Kidney epithelial cell (primary cell): Measurements from ENCODE around the gene AREL1. TPM values are rescaled to one million over a fixed set of nuclear protein-coding genes. Genes with fewer than 3 reads are reported as not detected.

Experiments
- DNase-seq: peaks from one replicate; pipeline ENCODE4 v3.0.0-alpha.2; 2010; ENCODE audit warnings: low read depth
- H3K27me3 ChIP-seq: 2 replicates; pipeline ENCODE4 v1.6.0; 2011; ENCODE audit warnings: low read length; ENCODE audit not compliant: control insufficient read depth, insufficient read depth
- H3K36me3 ChIP-seq: 2 replicates; pipeline ENCODE4 v1.5.1; 2011; ENCODE audit warnings: low read length; ENCODE audit not compliant: control insufficient read depth, insufficient read depth
- H3K4me3 ChIP-seq: 2 replicates; pipeline ENCODE4 v1.5.1; 2011; ENCODE audit warnings: low read depth, mild to moderate bottlenecking, control low read depth, low read length
- total RNA-seq: library from RNA; depleted of rRNA; stranded (reverse); fragments of >200 nt; gene quantifications from 2 replicates; pipeline ENCODE4 v1.2.3, GENCODE V29; 2015
- TF ChIP-seq, protein P1 (sequence below): IDR thresholded peaks from 2 replicates; pipeline ENCODE4 v1.5.1; 2011; ENCODE audit warnings: mild to moderate bottlenecking, moderate library complexity, low read length, control low read depth, inconsistent platforms; ENCODE audit not compliant: insufficient read depth, poor library complexity, severe bottlenecking

AREL1 gene
- total RNA-seq, 1 donor from 2014 or later = 40.2 TPM

DNA sequence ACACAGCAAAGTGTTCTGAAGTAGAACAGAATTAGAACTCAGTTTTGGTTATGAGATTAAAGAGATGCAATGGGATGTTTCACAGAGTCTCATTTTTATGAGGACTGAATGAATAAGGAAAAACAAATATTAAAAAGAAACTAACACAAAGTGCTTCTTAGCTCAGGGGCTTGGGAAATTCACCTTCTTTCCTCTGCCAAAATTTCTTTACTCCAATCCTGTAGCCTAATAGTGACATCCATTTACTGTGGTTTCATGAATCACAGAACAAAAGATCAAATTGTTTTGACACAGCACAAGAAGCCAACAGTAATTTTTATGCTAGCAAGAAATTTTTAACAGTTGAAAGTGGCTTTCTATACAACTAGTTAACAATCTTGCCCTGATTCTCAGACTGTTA, 37.7 kb downstream of the AREL1 start:
- H3K4me3 ChIP-seq = no peak overlapping the region
- no peak for DNase-seq
- TF ChIP-seq, protein P1, sequence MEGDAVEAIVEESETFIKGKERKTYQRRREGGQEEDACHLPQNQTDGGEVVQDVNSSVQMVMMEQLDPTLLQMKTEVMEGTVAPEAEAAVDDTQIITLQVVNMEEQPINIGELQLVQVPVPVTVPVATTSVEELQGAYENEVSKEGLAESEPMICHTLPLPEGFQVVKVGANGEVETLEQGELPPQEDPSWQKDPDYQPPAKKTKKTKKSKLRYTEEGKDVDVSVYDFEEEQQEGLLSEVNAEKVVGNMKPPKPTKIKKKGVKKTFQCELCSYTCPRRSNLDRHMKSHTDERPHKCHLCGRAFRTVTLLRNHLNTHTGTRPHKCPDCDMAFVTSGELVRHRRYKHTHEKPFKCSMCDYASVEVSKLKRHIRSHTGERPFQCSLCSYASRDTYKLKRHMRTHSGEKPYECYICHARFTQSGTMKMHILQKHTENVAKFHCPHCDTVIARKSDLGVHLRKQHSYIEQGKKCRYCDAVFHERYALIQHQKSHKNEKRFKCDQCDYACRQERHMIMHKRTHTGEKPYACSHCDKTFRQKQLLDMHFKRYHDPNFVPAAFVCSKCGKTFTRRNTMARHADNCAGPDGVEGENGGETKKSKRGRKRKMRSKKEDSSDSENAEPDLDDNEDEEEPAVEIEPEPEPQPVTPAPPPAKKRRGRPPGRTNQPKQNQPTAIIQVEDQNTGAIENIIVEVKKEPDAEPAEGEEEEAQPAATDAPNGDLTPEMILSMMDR = no peak
- H3K36me3 ChIP-seq = peaks cover 3% of the 10 kb centered on the region
- no peaks in the 10 kb centered on the region for H3K27me3 ChIP-seq

DNA sequence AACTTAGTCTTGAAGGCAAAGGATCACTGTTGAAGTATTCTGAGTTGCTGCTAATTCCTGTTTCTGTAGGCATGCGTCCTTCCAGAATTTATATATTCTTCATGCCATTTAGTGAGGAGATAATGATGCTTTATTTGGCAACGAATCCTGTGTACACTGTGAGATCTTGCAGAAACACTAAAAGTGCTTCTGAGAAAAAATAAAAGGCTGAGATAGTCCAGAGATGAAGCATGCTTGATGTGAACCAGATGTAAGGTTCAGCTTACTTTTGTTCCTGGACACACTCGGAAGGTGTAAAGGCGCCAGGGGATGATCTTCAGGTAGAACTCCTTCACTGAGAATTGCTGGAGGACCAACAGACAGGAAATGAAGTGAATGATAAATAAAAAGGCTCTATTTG, 39.1 kb downstream of the AREL1 start:
- Histone ChIP-seq H3K36me3 (peaks cover 3% of the 10 kb centered on the region), H3K27me3 (no peaks in the 10 kb centered on the region), H3K4me3 (no peak overlapping the region)
- TF ChIP-seq, protein P1 = no peak
- DNase-seq = no peak

DNA sequence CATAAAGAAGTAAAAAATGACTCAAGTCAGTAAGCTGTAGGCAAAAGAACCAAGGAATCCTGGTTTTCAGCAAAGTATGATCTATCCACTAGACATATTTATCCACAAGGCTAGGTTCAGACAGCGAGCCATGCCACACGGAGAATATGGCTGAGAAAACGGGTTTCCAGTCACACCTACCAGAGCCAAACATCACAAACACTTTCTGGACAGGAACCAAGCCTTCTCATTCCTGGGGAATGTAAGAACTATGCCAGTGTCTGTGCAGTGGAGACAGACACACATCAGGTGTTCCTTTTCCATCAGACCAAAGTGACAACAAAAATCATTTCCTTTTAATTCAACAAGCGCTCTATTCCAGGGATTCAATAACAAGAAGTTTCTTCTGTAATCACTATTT, 41.1 kb downstream of the AREL1 start:
- Histone ChIP-seq H3K4me3 (no peak overlapping the region), H3K27me3 (no peaks in the 10 kb centered on the region), H3K36me3 (peaks cover 3% of the 10 kb centered on the region)
- TF ChIP-seq, protein P1 = no peak
- no peak for DNase-seq

DNA sequence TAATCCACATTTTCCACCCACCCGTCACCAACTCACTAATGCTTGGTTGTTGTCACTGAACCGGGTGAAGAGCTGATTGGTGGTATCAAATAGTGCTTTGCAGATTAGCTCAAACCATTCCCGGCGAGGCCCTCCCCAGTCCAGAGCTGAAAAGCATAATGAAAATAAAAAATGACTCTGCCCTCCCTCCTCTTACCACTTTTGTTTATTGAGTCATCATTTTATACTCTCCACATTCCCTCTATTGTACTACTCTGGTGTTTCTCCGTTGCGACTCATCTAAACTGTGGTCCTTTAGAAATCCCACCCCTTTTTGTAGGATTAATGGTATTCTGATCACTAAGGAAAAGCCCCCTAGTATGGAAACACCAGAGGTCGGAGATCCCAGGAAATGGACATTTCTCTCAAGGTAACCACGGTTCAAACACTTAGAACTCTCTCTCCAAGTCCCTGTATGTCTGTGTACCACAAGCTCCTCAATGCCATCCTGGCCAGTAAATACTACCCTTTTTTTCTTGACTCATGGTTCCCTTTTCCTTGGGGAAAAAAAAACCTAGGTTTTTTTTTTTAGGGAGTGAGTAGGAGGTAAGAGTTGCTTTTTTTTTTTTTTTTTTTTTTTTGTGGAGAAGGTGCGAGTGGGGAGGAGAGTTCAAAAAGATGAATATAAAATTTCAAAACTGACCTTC, 42.0 kb downstream of the AREL1 start:
- H3K36me3 ChIP-seq = peaks cover 3% of the 10 kb centered on the region
- no peaks in the 10 kb centered on the region for H3K27me3 ChIP-seq
- TF ChIP-seq, protein P1 = no peak
- H3K4me3 ChIP-seq = no peak overlapping the region
- no peak for DNase-seq

GRCh38 chr14:74669846-74670245, 43.0 kb downstream of the AREL1 start:
- no peak for DNase-seq
- no peak overlapping the region for H3K4me3 ChIP-seq
- peaks cover 3% of the 10 kb centered on the region for H3K36me3 ChIP-seq
- TF ChIP-seq, protein P1 = no peak
- H3K27me3 ChIP-seq = no peaks in the 10 kb centered on the region

- peaks cover 3% of the 10 kb centered on the region for H3K36me3 ChIP-seq
- TF ChIP-seq, protein P1 = no peak
- no peaks in the 10 kb centered on the region for H3K27me3 ChIP-seq
- DNase-seq = no peak
- no peak overlapping the region for H3K4me3 ChIP-seq
Observed at GRCh38 chr14:74669256-74669655, 43.6 kb downstream of the AREL1 start.
